DOHH2 (cell line): ENCODE results near the gene GSG1L.

ENCODE experiments used
- H3F3A ChIP-seq: fragments of 200-600 bp; sonication (generic), shearing (Covaris generic); 2 replicates; pipeline ENCODE4 v1.6.0; 2016; ENCODE audit warnings: antibody characterized with exemption, mild to moderate bottlenecking; ENCODE audit not compliant: control insufficient read depth, insufficient read depth
- H3K27ac ChIP-seq: fragments of 200-600 bp; sonication (generic); 2 replicates; pipeline ENCODE4 v1.5.1; 2014; ENCODE audit warnings: low read depth, mild to moderate bottlenecking, low read length, moderate library complexity
- H3K27me3 ChIP-seq: fragments of 200-600 bp; sonication (generic); 2 replicates; pipeline ENCODE4 v1.6.1; 2014; ENCODE audit warnings: mild to moderate bottlenecking, low read length, mixed read lengths; ENCODE audit not compliant: control insufficient read depth
- H3K36me3 ChIP-seq: fragments of 200-600 bp; sonication (generic); 2 replicates; pipeline ENCODE4 v1.6.1; 2014; ENCODE audit warnings: mild to moderate bottlenecking, low read length, moderate library complexity, mixed read lengths; ENCODE audit not compliant: control insufficient read depth
- H3K4me1 ChIP-seq: fragments of 200-600 bp; sonication (generic); 2 replicates; pipeline ENCODE4 v1.6.1; 2014; ENCODE audit warnings: mild to moderate bottlenecking, low read length, mixed read lengths; ENCODE audit not compliant: control insufficient read depth
- H3K4me2 ChIP-seq: fragments of 200-600 bp; sonication (generic); 2 replicates; pipeline ENCODE4 v1.6.0; 2014; ENCODE audit warnings: mild to moderate bottlenecking, low read length, moderate library complexity
- H3K4me3 ChIP-seq: fragments of 200-600 bp; sonication (generic); 2 replicates; pipeline ENCODE4 v1.5.1; 2014; ENCODE audit warnings: mild to moderate bottlenecking, low read length, mixed read lengths
- H3K79me2 ChIP-seq: fragments of 200-600 bp; sonication (generic); 2 replicates; pipeline ENCODE4 v1.6.1; 2014; ENCODE audit warnings: mild to moderate bottlenecking, low read length, mixed read lengths; ENCODE audit not compliant: control insufficient read depth
- H3K9me2 ChIP-seq: fragments of 200-600 bp; sonication (generic); replicated peaks from 2 replicates; pipeline ENCODE4 v1.6.1; 2014; ENCODE audit warnings: mild to moderate bottlenecking, low read length, mixed read lengths; ENCODE audit not compliant: control insufficient read depth
- H3K9me3 ChIP-seq: fragments of 200-600 bp; sonication (generic); 2 replicates; pipeline ENCODE4 v1.6.1; 2014; ENCODE audit warnings: antibody characterized with exemption, low read length, mixed read lengths; ENCODE audit not compliant: control insufficient read depth, insufficient read depth
- H4K20me1 ChIP-seq: fragments of 200-600 bp; sonication (generic); 2 replicates; pipeline ENCODE4 v1.6.0; 2014; ENCODE audit warnings: low read depth, mild to moderate bottlenecking, antibody characterized with exemption, low read length, moderate library complexity; ENCODE audit not compliant: control insufficient read depth, insufficient read depth
- CTCF ChIP-seq: fragments of 200-600 bp; sonication (generic); IDR thresholded peaks from one replicate; pipeline ENCODE4 v1.5.1; 2014; ENCODE audit warnings: antibody characterized with exemption, mild to moderate bottlenecking, low read depth, low read length; ENCODE audit not compliant: poor library complexity, severe bottlenecking
- EZH2phosphoT487 ChIP-seq: fragments of 200-600 bp; sonication (generic); IDR thresholded peaks from 2 replicates; pipeline ENCODE4 v1.6.1; 2017; ENCODE audit warnings: borderline replicate concordance, mild to moderate bottlenecking, antibody characterized with exemption, low read length, moderate library complexity, mixed read lengths

Gene GSG1L

GRCh38 chr16:28098171-28098958 lies 34.9 kb upstream of the GSG1L start:
- TF ChIP-seq EZH2phosphoT487, result no peak
- TF ChIP-seq CTCF, result no peak
- Histone ChIP-seq H4K20me1 (no peaks in the 10 kb centered on the region), H3K27me3 (no peaks in the 10 kb centered on the region), H3F3A (no peaks in the 10 kb centered on the region), H3K79me2 (no peaks in the 10 kb centered on the region), H3K27ac (no peak overlapping the region), H3K4me3 (no peak overlapping the region), H3K9me2 (no peaks in the 10 kb centered on the region), H3K9me3 (no peaks in the 10 kb centered on the region), H3K4me1 (no peaks in the 10 kb centered on the region), H3K36me3 (peaks cover 58% of the 10 kb centered on the region), H3K4me2 (no peak overlapping the region)

DNA sequence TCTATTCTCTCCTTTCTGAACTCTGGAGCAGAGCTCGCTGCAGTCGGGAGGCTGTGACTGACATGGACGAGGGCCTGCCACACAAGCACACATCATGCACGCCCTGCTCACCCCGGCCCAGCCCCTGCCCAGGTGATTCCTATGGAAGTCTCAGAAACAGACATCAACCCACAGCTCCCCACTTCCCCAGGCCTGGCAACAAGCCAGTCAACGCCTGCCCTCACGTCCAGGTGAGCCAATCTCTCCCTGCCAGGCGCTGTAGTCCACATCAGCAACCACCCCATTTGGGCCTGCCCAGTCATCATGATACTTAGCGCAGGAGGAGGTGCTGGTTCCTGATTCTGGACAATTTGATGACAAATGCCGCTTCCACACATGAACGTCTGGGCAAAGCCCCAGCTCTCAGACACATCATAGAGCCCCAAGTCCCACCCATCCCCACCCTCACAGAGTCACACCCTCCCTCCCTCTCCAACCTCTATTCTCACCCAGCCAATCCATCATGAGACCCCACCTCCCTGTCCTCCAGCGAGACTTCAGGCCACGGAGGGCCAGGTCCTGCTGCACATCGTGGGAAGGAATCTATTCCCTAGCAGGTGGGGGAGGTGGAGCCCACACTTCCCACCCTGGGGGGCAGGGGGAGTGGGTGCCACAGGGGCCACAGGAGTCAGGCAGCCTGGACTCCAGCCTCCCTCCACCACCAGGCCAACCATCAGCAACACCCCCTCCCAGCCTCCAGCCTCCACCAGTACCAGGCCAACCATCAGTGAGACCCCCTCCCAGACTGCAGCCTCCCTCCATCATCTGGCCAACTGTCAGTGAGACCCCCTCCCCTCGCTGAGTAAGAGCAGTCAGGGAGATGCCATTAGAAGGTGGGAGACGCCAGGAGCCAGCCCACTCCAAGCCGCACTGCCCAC lies 33.7 kb upstream of the GSG1L start:
- Histone ChIP-seq H3K9me2 (no peaks in the 10 kb centered on the region), H3K27me3 (no peaks in the 10 kb centered on the region), H3K4me1 (no peaks in the 10 kb centered on the region), H3K36me3 (peaks cover 47% of the 10 kb centered on the region), H3K9me3 (no peaks in the 10 kb centered on the region), H3K4me3 (no peak overlapping the region), H3F3A (no peaks in the 10 kb centered on the region), H3K27ac (no peak overlapping the region), H4K20me1 (no peaks in the 10 kb centered on the region), H3K4me2 (no peak overlapping the region), H3K79me2 (no peaks in the 10 kb centered on the region)
- no peak for TF ChIP-seq CTCF
- TF ChIP-seq EZH2phosphoT487, result no peak

GRCh38 chr16:28093385-28093725 lies 29.8 kb upstream of the GSG1L start:
- H3K4me3 ChIP-seq, result no peak overlapping the region
- H3K4me1 ChIP-seq, result no peaks in the 10 kb centered on the region

More at GRCh38 chr16:28093385-28093725, 29.8 kb upstream of the GSG1L start:
- Histone ChIP-seq H3K9me2 (no peaks in the 10 kb centered on the region), H3K27me3 (no peaks in the 10 kb centered on the region), H3K27ac (no peak overlapping the region), H4K20me1 (no peaks in the 10 kb centered on the region), H3K36me3 (peaks cover 9% of the 10 kb centered on the region), H3K9me3 (no peaks in the 10 kb centered on the region), H3F3A (no peaks in the 10 kb centered on the region; the same call in 1 of the 2 replicates), H3K79me2 (no peaks in the 10 kb centered on the region), H3K4me2 (no peak overlapping the region)
- TF ChIP-seq CTCF, result no peak
- no peak for TF ChIP-seq EZH2phosphoT487
